Measurements from ENCODE around the gene MMUT. TPM values are rescaled to one million over a fixed set of nuclear protein-coding genes. Genes with fewer than 3 reads are reported as not detected.

MMUT gene
- total RNA-seq, 1 experiment from 2014 or later: 17.5 TPM

- Histone ChIP-seq H3K27ac (no peak overlapping the region), H3K36me3 (ENCODE audit: low read depth) (no peaks in the 10 kb centered on the region), H3K4me1 (replicated peaks; ENCODE audit: insufficient read depth) (no peaks in the 10 kb centered on the region), H3K4me2 (no peak overlapping the region), H3F3A (ENCODE audit: insufficient read depth, low read depth) (no peaks in the 10 kb centered on the region), H3K9me2 (ENCODE audit: insufficient read depth) (no peaks in the 10 kb centered on the region), H3K79me2 (ENCODE audit: low read depth) (no peaks in the 10 kb centered on the region), H3K4me3 (no peak overlapping the region), H3K27me3 (ENCODE audit: insufficient read depth, low read depth) (no peaks in the 10 kb centered on the region), H2AFZ (peak overlapping the region; percentile 44; the same call in 1 of the 2 replicates), H3K9me3 (ENCODE audit: insufficient read depth, low read depth) (no peaks in the 10 kb centered on the region; the same call in 1 of the 2 replicates), H4K20me1 (ENCODE audit: insufficient read depth) (no peaks in the 10 kb centered on the region)
- CTCF ChIA-PET: no interaction called here
- POLR2A ChIA-PET (ENCODE audit: unreplicated experiment): no interaction called here
- no peak for DNase-seq
- intact Hi-C loops (cut with micrococcal nuclease; ENCODE audit: unreplicated experiment): no loop called here
- TF ChIP-seq CTCF (conservative IDR thresholded peaks at IDR 0.05): no peak
- TF ChIP-seq EZH2 (IDR thresholded peaks at IDR 0.05; ENCODE audit: low read depth): no peak
- BruUV-seq (replicated peaks): no TSS peak
Measured at GRCh38 chr6:49504666-49505065, 41.6 kb upstream of the MMUT start.

GRCh38 chr6:49499623-49500022, 36.6 kb upstream of the MMUT start, which contains the start of gene GLYATL3:
TSS of gene GLYATL3 (plus strand) at chr6:49499923. CDS start at chr6:49511991, 12,068 bp downstream.
- H3K27ac ChIP-seq: no peak within 1 kb of the TSS
- H3K9me3 ChIP-seq (ENCODE audit: insufficient read depth, low read depth): no peaks in the 10 kb centered on the region
- ChIA-PET POLR2A (ENCODE audit: unreplicated experiment) (no interaction called here), CTCF (no interaction called here)
- no peak for DNase-seq
- H4K20me1 ChIP-seq (ENCODE audit: insufficient read depth): no peaks in the 10 kb centered on the region
- no peaks in the 10 kb centered on the region for H3K27me3 ChIP-seq (ENCODE audit: insufficient read depth, low read depth)
- TF ChIP-seq CTCF (conservative IDR thresholded peaks at IDR 0.05) (no peak), EZH2 (IDR thresholded peaks at IDR 0.05; ENCODE audit: low read depth) (no peak)
- H3K4me1 ChIP-seq (replicated peaks; ENCODE audit: insufficient read depth): no peaks in the 10 kb centered on the region
- no peak within 1 kb of the TSS for H3K4me3 ChIP-seq
- no peaks in the 10 kb centered on the region for H3K79me2 ChIP-seq (ENCODE audit: low read depth)
- no peaks in the 10 kb centered on the region for H3F3A ChIP-seq (ENCODE audit: insufficient read depth, low read depth)
- H3K4me2 ChIP-seq: no peak within 1 kb of the TSS
- intact Hi-C loops (cut with micrococcal nuclease; ENCODE audit: unreplicated experiment): no loop called here
- H2AFZ ChIP-seq: no peak within 1 kb of the TSS
- no peaks in the 10 kb centered on the region for H3K9me2 ChIP-seq (ENCODE audit: insufficient read depth)
- no peaks in the 10 kb centered on the region for H3K36me3 ChIP-seq (ENCODE audit: low read depth)
- BruUV-seq (replicated peaks): no TSS peak

GRCh38 chr6:49499126-49499525, 36.1 kb upstream of the MMUT start:
- ChIA-PET CTCF (no interaction called here), POLR2A (ENCODE audit: unreplicated experiment) (no interaction called here)
- no peaks in the 10 kb centered on the region for H3K9me2 ChIP-seq (ENCODE audit: insufficient read depth)
- TF ChIP-seq CTCF (conservative IDR thresholded peaks at IDR 0.05): no peak
- no peak for TF ChIP-seq EZH2 (IDR thresholded peaks at IDR 0.05; ENCODE audit: low read depth)
- no peaks in the 10 kb centered on the region for H3K4me1 ChIP-seq (replicated peaks; ENCODE audit: insufficient read depth)
- intact Hi-C loops (cut with micrococcal nuclease; ENCODE audit: unreplicated experiment): no loop called here
- no peaks in the 10 kb centered on the region for H3K79me2 ChIP-seq (ENCODE audit: low read depth)
- no peaks in the 10 kb centered on the region for H3K27me3 ChIP-seq (ENCODE audit: insufficient read depth, low read depth)
- H2AFZ ChIP-seq: no peak overlapping the region
- no peaks in the 10 kb centered on the region for H3F3A ChIP-seq (ENCODE audit: insufficient read depth, low read depth)
- BruUV-seq (replicated peaks): no TSS peak
- H3K4me2 ChIP-seq: no peak overlapping the region
- DNase-seq: no peak
- no peaks in the 10 kb centered on the region for H4K20me1 ChIP-seq (ENCODE audit: insufficient read depth)
- no peak overlapping the region for H3K4me3 ChIP-seq
- no peak overlapping the region for H3K27ac ChIP-seq
- H3K36me3 ChIP-seq (ENCODE audit: low read depth): no peaks in the 10 kb centered on the region
- H3K9me3 ChIP-seq (ENCODE audit: insufficient read depth, low read depth): no peaks in the 10 kb centered on the region

All from PC-9 (cell line).